ENCODE data around the gene CALHM2. TPM values are rescaled to one million over a fixed set of nuclear protein-coding genes. Genes with fewer than 3 reads are reported as not detected.
A peak's percentile ranks its signal among the peaks of the same experiment; 100 is the strongest.
"Not testable (repeated sequence)": the region's sequence is repeated elsewhere in the genome, so short reads cannot be mapped to it uniquely, and the experiment has no call there.

Gene CALHM2
- total RNA-seq, 1 donor from 2014 or later, result 0.44 TPM

DNA sequence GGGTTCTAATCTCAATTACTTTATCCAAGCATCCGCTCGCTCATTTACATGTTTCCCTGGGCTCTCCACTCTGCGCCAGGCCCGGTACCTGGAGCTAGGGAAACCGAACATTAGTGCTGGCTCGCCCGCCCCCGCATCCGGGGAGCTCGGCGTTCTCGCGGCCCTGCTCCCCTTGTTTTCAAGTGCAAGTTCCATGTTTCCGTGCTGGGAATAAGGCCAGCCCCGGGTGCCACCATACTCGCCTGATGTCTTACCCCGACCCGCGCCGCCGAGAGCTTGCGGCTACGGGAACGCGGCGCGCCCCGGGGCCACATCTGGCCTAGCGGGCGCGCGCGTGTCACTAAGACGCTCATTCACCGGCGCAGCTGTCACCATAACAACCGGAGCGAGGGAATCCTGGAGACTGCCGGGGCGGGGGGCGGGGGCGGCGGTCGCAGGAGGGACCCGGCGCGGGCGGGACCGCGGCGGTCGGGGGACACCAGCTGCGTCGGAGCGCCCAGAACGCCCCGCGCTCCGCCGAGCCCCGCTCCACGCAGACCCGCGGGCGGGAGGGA is 41.3 kb upstream of the CALHM2 start, which contains the start of gene NEURL1:
NEURL1 (plus strand) TSS at position 344 of the 554 bp plus-strand sequence. CDS start 683 bp downstream, outside the sequence.
- H3K27ac Mint-ChIP-seq (ENCODE audit: unreplicated experiment), result peak within 1 kb of the TSS; percentile 75

DNA sequence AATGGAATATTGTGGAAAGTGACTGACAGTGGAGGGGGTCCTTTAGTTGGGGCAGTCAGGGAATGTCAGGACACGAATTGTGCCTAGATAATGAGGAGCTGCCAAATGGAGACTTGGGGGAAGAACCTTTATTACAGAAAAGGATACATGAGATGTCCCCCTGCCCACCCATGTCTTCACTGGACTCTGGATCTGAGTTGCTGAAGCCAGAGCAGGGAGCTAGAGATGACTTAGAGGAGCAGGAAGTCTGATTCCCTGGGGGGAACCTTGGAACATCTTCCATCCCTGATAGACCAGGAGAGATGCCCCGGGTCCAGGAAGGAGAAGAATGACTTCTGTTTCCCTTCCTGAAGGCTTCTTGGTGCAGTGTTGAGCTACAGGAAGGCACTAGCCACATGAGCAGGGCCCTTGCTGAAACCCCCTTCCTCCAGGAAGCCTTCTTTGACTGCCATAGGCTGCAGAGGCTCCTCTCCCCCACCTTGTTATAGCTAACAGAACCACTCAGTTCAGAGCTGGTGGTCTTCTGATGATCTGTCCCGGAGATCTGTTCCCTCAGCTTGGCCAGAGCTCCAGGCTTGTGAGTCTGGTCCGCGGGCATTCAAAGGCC is 40.6 kb upstream of the CALHM2 start:
- peak overlapping the region; percentile 28 for H3K4me3 Mint-ChIP-seq (ENCODE audit: unreplicated experiment)
- peak overlapping the region; percentile 75 for H3K27ac Mint-ChIP-seq (ENCODE audit: unreplicated experiment)
- H3K36me3 Mint-ChIP-seq (ENCODE audit: unreplicated experiment), result no peaks in the 10 kb centered on the region
- TF ChIP-seq, protein P1, sequence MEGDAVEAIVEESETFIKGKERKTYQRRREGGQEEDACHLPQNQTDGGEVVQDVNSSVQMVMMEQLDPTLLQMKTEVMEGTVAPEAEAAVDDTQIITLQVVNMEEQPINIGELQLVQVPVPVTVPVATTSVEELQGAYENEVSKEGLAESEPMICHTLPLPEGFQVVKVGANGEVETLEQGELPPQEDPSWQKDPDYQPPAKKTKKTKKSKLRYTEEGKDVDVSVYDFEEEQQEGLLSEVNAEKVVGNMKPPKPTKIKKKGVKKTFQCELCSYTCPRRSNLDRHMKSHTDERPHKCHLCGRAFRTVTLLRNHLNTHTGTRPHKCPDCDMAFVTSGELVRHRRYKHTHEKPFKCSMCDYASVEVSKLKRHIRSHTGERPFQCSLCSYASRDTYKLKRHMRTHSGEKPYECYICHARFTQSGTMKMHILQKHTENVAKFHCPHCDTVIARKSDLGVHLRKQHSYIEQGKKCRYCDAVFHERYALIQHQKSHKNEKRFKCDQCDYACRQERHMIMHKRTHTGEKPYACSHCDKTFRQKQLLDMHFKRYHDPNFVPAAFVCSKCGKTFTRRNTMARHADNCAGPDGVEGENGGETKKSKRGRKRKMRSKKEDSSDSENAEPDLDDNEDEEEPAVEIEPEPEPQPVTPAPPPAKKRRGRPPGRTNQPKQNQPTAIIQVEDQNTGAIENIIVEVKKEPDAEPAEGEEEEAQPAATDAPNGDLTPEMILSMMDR (IDR thresholded peaks at IDR 0.05; ENCODE audit: partially characterized antibody, unreplicated experiment), result no peak
- H3K4me1 Mint-ChIP-seq (ENCODE audit: low read depth, unreplicated experiment), result peaks cover 20% of the 10 kb centered on the region
- peaks cover 27% of the 10 kb centered on the region for H3K27me3 Mint-ChIP-seq (ENCODE audit: unreplicated experiment)
- H3K9me3 Mint-ChIP-seq (ENCODE audit: unreplicated experiment), result peaks cover 9% of the 10 kb centered on the region
- DNase-seq, result no peak

More for the DNA sequence above, 41.3 kb upstream of the CALHM2 start, which contains the start of gene NEURL1:
- H3K4me1 Mint-ChIP-seq (ENCODE audit: low read depth, unreplicated experiment), result peaks cover 20% of the 10 kb centered on the region
- H3K36me3 Mint-ChIP-seq (ENCODE audit: unreplicated experiment), result no peaks in the 10 kb centered on the region
- peak; percentile 46 for DNase-seq
- H3K4me3 Mint-ChIP-seq (ENCODE audit: unreplicated experiment), result peak within 1 kb of the TSS; percentile 83
- TF ChIP-seq, protein P1 (IDR thresholded peaks at IDR 0.05; ENCODE audit: partially characterized antibody, unreplicated experiment), result no peak
- H3K27me3 Mint-ChIP-seq (ENCODE audit: unreplicated experiment), result peaks cover 27% of the 10 kb centered on the region
- peaks cover 9% of the 10 kb centered on the region for H3K9me3 Mint-ChIP-seq (ENCODE audit: unreplicated experiment)

DNA sequence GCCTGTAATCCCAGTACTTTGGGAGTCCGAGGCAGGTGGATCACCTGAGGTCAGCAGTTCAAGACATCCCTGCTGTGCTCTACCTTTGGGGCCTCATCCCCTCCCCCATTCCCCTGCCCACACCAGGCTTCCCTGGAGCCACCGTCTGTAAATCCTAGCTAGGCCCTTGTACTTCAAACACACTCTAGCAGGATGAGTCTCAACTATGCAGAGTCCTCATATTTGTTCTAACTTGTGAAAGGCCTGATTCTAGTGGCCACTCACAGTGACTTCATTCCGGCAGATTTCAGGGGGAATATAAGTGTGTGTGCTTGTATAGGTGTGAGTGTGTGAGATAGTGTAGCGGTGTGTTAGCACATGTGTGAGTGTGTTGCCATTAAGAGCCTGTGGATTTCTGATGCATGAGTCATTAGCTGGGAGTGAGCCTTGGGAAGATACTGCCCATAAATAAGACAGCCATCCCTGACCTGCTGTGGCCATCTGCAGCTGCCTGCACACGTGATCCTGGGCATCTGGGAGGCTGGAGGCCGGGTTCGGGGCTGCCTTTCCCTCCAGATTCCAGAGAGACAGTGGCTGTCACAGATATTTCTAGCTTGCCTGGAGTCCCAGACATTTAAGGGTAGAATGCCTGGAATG is 39.7 kb upstream of the CALHM2 start:
- Mint-ChIP-seq H3K27me3 (ENCODE audit: unreplicated experiment) (peaks cover 24% of the 10 kb centered on the region), H3K27ac (ENCODE audit: unreplicated experiment) (peak overlapping the region; percentile 75), H3K4me3 (ENCODE audit: unreplicated experiment) (peak overlapping the region; percentile 28), H3K9me3 (ENCODE audit: unreplicated experiment) (peaks cover 9% of the 10 kb centered on the region), H3K4me1 (ENCODE audit: low read depth, unreplicated experiment) (peaks cover 20% of the 10 kb centered on the region), H3K36me3 (ENCODE audit: unreplicated experiment) (no peaks in the 10 kb centered on the region)
- TF ChIP-seq, protein P1 (IDR thresholded peaks at IDR 0.05; ENCODE audit: partially characterized antibody, unreplicated experiment), result no peak
- DNase-seq, result peak; percentile 83

DNA sequence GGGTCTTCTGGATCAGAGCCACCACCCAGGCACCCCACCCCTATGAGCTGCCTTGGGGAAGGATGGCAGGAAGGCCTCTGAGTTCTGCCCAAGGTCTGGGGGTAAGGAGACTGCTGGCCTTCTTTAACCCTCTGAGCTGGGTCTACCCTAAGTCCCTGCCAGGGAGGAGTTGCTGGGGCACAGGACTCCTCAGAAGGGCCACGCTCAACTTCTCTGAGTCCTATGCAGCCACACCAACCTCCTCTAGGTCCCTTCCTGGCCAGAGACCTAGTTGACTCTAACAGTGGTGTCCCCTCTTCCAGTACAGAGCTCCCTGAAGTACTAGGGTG is 38.8 kb upstream of the CALHM2 start:
- Mint-ChIP-seq H3K27ac (ENCODE audit: unreplicated experiment) (no peak overlapping the region), H3K9me3 (ENCODE audit: unreplicated experiment) (peaks cover 9% of the 10 kb centered on the region), H3K4me1 (ENCODE audit: low read depth, unreplicated experiment) (peaks cover 20% of the 10 kb centered on the region), H3K27me3 (ENCODE audit: unreplicated experiment) (peaks cover 24% of the 10 kb centered on the region), H3K36me3 (ENCODE audit: unreplicated experiment) (no peaks in the 10 kb centered on the region), H3K4me3 (ENCODE audit: unreplicated experiment) (no peak overlapping the region)
- TF ChIP-seq, protein P1 (IDR thresholded peaks at IDR 0.05; ENCODE audit: partially characterized antibody, unreplicated experiment), result no peak
- no peak for DNase-seq

DNA sequence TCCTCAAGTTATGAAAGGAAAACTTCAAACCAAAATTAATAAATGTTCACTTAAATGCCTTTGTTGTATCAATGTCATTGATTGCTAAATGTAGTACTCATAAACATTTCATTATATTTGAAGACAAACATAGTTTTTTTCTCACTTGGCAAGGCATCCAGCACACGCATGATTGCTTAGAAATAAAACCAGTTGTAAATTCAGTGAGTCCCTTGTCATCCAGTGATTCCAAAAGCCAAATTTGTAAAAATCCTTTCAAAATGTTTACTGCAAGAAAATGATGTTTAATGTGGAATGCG is 35.2 kb upstream of the CALHM2 start:
- H3K36me3 Mint-ChIP-seq (ENCODE audit: unreplicated experiment), result no peaks in the 10 kb centered on the region
- no peak for DNase-seq
- peaks cover 10% of the 10 kb centered on the region for H3K27me3 Mint-ChIP-seq (ENCODE audit: unreplicated experiment)
- TF ChIP-seq, protein P1 (IDR thresholded peaks at IDR 0.05; ENCODE audit: partially characterized antibody, unreplicated experiment), result no peak
- H3K4me1 Mint-ChIP-seq (ENCODE audit: low read depth, unreplicated experiment), result peaks cover 11% of the 10 kb centered on the region
- H3K27ac Mint-ChIP-seq (ENCODE audit: unreplicated experiment), result no peak overlapping the region
- no peak overlapping the region for H3K4me3 Mint-ChIP-seq (ENCODE audit: unreplicated experiment)
- peaks cover 6% of the 10 kb centered on the region for H3K9me3 Mint-ChIP-seq (ENCODE audit: unreplicated experiment)

DNA sequence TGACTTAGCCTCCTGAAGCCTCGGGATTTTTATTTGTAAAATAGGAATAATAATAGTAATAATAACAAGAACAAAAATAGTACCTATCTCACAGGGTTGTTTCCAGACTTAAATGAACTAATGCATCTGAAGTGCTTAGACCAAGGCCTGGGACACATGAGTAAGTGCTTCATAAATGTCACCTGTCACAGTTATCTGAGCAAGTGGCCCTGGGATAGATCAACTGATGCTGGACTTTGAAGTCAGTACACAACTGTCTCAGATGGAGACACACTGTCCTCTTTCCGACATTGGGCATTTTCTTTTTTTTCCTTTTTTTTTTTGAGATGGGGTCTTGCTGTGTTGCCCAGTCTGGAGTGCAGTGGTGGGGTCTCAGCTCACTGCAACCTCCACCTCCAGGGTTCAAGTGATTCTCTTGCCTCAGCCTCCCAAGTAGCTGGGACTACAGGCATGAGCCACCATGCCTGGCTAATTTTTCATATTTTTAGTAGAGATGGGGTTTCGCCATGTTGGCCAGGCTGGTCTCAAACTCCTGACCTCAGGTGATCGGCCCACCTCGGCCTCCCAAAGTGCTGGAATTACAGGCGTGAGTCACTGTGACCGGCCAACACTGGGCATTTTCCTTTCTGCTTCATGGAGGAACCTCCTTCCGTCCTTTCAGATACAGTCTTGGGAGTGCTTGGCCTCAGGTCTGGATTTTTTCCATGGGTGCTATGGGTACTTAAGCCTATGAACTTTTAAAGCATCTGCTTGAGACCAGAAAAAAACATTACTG is 34.7 kb upstream of the CALHM2 start:
- not testable (repeated sequence) for DNase-seq; H3K9me3 Mint-ChIP-seq (ENCODE audit: unreplicated experiment); H3K4me1 Mint-ChIP-seq (ENCODE audit: low read depth, unreplicated experiment); H3K36me3 Mint-ChIP-seq (ENCODE audit: unreplicated experiment); H3K4me3 Mint-ChIP-seq (ENCODE audit: unreplicated experiment); H3K27me3 Mint-ChIP-seq (ENCODE audit: unreplicated experiment); H3K27ac Mint-ChIP-seq (ENCODE audit: unreplicated experiment)

Measured in glutamatergic neuron (in vitro differentiated cells).